GM19035 (cell line): ENCODE measurements around the gene OPHN1.
"Not testable (repeated sequence)": the region's sequence is repeated elsewhere in the genome, so short reads cannot be mapped to it uniquely, and the experiment has no call there.

ENCODE experiments used
- ATAC-seq: cut with Tn5 transposase; IDR thresholded peaks from one replicate; pipeline ENCODE4 v1.9.1; 2021; ENCODE audit not compliant: unreplicated experiment

The OPHN1 gene

GRCh38 chrX:68363984-68364383 is 69.3 kb downstream of the OPHN1 start:
- no peak for ATAC-seq

- no peak for ATAC-seq
Measured at GRCh38 chrX:68358679-68359078, 74.6 kb downstream of the OPHN1 start.

- ATAC-seq = no peak
Measured at GRCh38 chrX:68355629-68355920, 77.7 kb downstream of the OPHN1 start.

- no peak for ATAC-seq
Measured at GRCh38 chrX:68354879-68355628, 78.2 kb downstream of the OPHN1 start.

GRCh38 chrX:68345025-68345424 is 88.3 kb downstream of the OPHN1 start:
- no peak for ATAC-seq

- no peak for ATAC-seq
Measured at GRCh38 chrX:68343551-68343950, 89.7 kb downstream of the OPHN1 start.

- ATAC-seq = no peak
Measured at GRCh38 chrX:68332201-68332731, 101.0 kb downstream of the OPHN1 start.

- ATAC-seq = not testable (repeated sequence)
Measured at GRCh38 chrX:68326841-68327240, 106.5 kb downstream of the OPHN1 start.

- ATAC-seq = no peak
Measured at GRCh38 chrX:68307769-68308168, 125.5 kb downstream of the OPHN1 start.

- ATAC-seq = no peak
Measured at GRCh38 chrX:68304602-68305001, 128.7 kb downstream of the OPHN1 start.

- no peak for ATAC-seq
Measured at GRCh38 chrX:68299898-68300297, 133.4 kb downstream of the OPHN1 start.

GRCh38 chrX:68292471-68292870 is 140.8 kb downstream of the OPHN1 start:
- ATAC-seq = no peak

- no peak for ATAC-seq
Measured at GRCh38 chrX:68288127-68288526, 145.2 kb downstream of the OPHN1 start.

- ATAC-seq = no peak
Measured at GRCh38 chrX:68287419-68287818, 145.9 kb downstream of the OPHN1 start.

GRCh38 chrX:68286980-68287379 is 146.3 kb downstream of the OPHN1 start:
- no peak for ATAC-seq

- no peak for ATAC-seq
Measured at GRCh38 chrX:68286076-68286475, 147.2 kb downstream of the OPHN1 start.

- ATAC-seq = no peak
Measured at GRCh38 chrX:68284281-68284904, 148.9 kb downstream of the OPHN1 start.

- no peak for ATAC-seq
Measured at GRCh38 chrX:68273887-68274286, 159.4 kb downstream of the OPHN1 start.

GRCh38 chrX:68264793-68265192 is 168.5 kb downstream of the OPHN1 start:
- ATAC-seq = not testable (repeated sequence)

- ATAC-seq = no peak
Measured at GRCh38 chrX:68261060-68261672, 172.1 kb downstream of the OPHN1 start.

- no peak for ATAC-seq
Measured at GRCh38 chrX:68256990-68257389, 176.3 kb downstream of the OPHN1 start.
